ENCODE data around the gene OR14I1.

OR14I1 gene

GRCh38 chr1:248748211-248748610, 45.6 kb upstream of the OR14I1 start:
- Histone ChIP-seq H3K4me2 (ENCODE audit: low read length, poor library complexity, severe bottlenecking) (no peak overlapping the region), H4K8ac (ENCODE audit: low read length) (no peak overlapping the region), H3K9ac (ENCODE audit: low read length) (no peak overlapping the region), H3K14ac (ENCODE audit: low read length in 2 of 2) (no peak overlapping the region), H3K9me3 (ENCODE audit: control insufficient read depth, low read length) (no peaks in the 10 kb centered on the region), H4K91ac (ENCODE audit: low read length) (no peak overlapping the region), H2BK120ac (ENCODE audit: low read depth, low read length) (no peak overlapping the region), H3K4me1 (ENCODE audit: control insufficient read depth, insufficient read depth, low read depth, low read length) (no peaks in the 10 kb centered on the region), H2BK12ac (ENCODE audit: low read length in 2 of 2) (no peak overlapping the region), H3K4me3 (ENCODE audit: insufficient read depth in 1 of 2, low read depth in 1 of 2, low read length in 2 of 2) (no peak overlapping the region), H2BK5ac (ENCODE audit: low read depth, low read length, poor library complexity, severe bottlenecking) (no peak overlapping the region), H3K79me1 (replicated peaks; ENCODE audit: low read length, poor library complexity, severe bottlenecking) (no peaks in the 10 kb centered on the region), H2AFZ (ENCODE audit: low read depth, low read length) (no peak overlapping the region), H2BK15ac (ENCODE audit: low read depth, poor library complexity, severe bottlenecking) (no peak overlapping the region), H3K4ac (ENCODE audit: low read depth in 1 of 2, low read length in 2 of 2) (no peak overlapping the region), H3K18ac (ENCODE audit: low read depth in 1 of 2, low read length in 2 of 2) (no peak overlapping the region), H3K36me3 (ENCODE audit: control insufficient read depth in 1 of 2, insufficient read depth in 2 of 2, low read depth in 1 of 2, low read length in 2 of 2) (no peaks in the 10 kb centered on the region), H2AK5ac (ENCODE audit: low read length, severe bottlenecking) (no peak overlapping the region), H3K23ac (ENCODE audit: low read length in 2 of 2) (no peak overlapping the region), H3K27ac (ENCODE audit: low read length, poor library complexity, severe bottlenecking) (no peak overlapping the region), H3K27me3 (ENCODE audit: control insufficient read depth in 1 of 2, insufficient read depth in 1 of 2, low read length in 2 of 2) (no peaks in the 10 kb centered on the region)
- 86% methylated on average over 9 of the region's 10 CpGs for WGBS
- no peak for DNase-seq

GRCh38 chr1:248740876-248741275, 38.3 kb upstream of the OR14I1 start:
- no peak overlapping the region for H3K27ac ChIP-seq (ENCODE audit: low read length, poor library complexity, severe bottlenecking)
- H3K9ac ChIP-seq (ENCODE audit: low read length), result no peak overlapping the region
- no peak overlapping the region for H4K91ac ChIP-seq (ENCODE audit: low read length)
- DNase-seq, result no peak
- no peak overlapping the region for H3K18ac ChIP-seq (ENCODE audit: low read depth in 1 of 2, low read length in 2 of 2)
- no peak overlapping the region for H2BK12ac ChIP-seq (ENCODE audit: low read length in 2 of 2)
- no peak overlapping the region for H3K14ac ChIP-seq (ENCODE audit: low read length in 2 of 2)
- H3K4me1 ChIP-seq (ENCODE audit: control insufficient read depth, insufficient read depth, low read depth, low read length), result no peaks in the 10 kb centered on the region
- H4K8ac ChIP-seq (ENCODE audit: low read length), result no peak overlapping the region
- no peak overlapping the region for H2BK15ac ChIP-seq (ENCODE audit: low read depth, poor library complexity, severe bottlenecking)
- no peak overlapping the region for H3K23ac ChIP-seq (ENCODE audit: low read length in 2 of 2)
- no peaks in the 10 kb centered on the region for H3K9me3 ChIP-seq (ENCODE audit: control insufficient read depth, low read length)
- no peak overlapping the region for H2BK5ac ChIP-seq (ENCODE audit: low read depth, low read length, poor library complexity, severe bottlenecking)
- H2AK5ac ChIP-seq (ENCODE audit: low read length, severe bottlenecking), result no peak overlapping the region
- no peaks in the 10 kb centered on the region for H3K36me3 ChIP-seq (ENCODE audit: control insufficient read depth in 1 of 2, insufficient read depth in 2 of 2, low read depth in 1 of 2, low read length in 2 of 2)
- no peak overlapping the region for H3K4me2 ChIP-seq (ENCODE audit: low read length, poor library complexity, severe bottlenecking)
- H3K4ac ChIP-seq (ENCODE audit: low read depth in 1 of 2, low read length in 2 of 2), result no peak overlapping the region
- no peaks in the 10 kb centered on the region for H3K27me3 ChIP-seq (ENCODE audit: control insufficient read depth in 1 of 2, insufficient read depth in 1 of 2, low read length in 2 of 2)
- H3K4me3 ChIP-seq (ENCODE audit: insufficient read depth in 1 of 2, low read depth in 1 of 2, low read length in 2 of 2), result no peak overlapping the region
- H2AFZ ChIP-seq (ENCODE audit: low read depth, low read length), result no peak overlapping the region
- WGBS, result 83% methylated on average over 7 of the region's 7 CpGs
- H2BK120ac ChIP-seq (ENCODE audit: low read depth, low read length), result no peak overlapping the region
- H3K79me1 ChIP-seq (replicated peaks; ENCODE audit: low read length, poor library complexity, severe bottlenecking), result no peaks in the 10 kb centered on the region

- Histone ChIP-seq H3K4me3 (ENCODE audit: insufficient read depth in 1 of 2, low read depth in 1 of 2, low read length in 2 of 2) (no peak overlapping the region), H2BK15ac (ENCODE audit: low read depth, poor library complexity, severe bottlenecking) (no peak overlapping the region), H2AFZ (ENCODE audit: low read depth, low read length) (no peak overlapping the region), H4K8ac (ENCODE audit: low read length) (no peak overlapping the region), H2BK120ac (ENCODE audit: low read depth, low read length) (no peak overlapping the region), H4K91ac (ENCODE audit: low read length) (no peak overlapping the region), H3K14ac (ENCODE audit: low read length in 2 of 2) (no peak overlapping the region), H3K36me3 (ENCODE audit: control insufficient read depth in 1 of 2, insufficient read depth in 2 of 2, low read depth in 1 of 2, low read length in 2 of 2) (no peaks in the 10 kb centered on the region), H3K4me2 (ENCODE audit: low read length, poor library complexity, severe bottlenecking) (no peak overlapping the region), H3K18ac (ENCODE audit: low read depth in 1 of 2, low read length in 2 of 2) (no peak overlapping the region), H3K4me1 (ENCODE audit: control insufficient read depth, insufficient read depth, low read depth, low read length) (no peaks in the 10 kb centered on the region), H2BK5ac (ENCODE audit: low read depth, low read length, poor library complexity, severe bottlenecking) (no peak overlapping the region), H3K9me3 (ENCODE audit: control insufficient read depth, low read length) (peaks cover 5% of the 10 kb centered on the region), H3K27ac (ENCODE audit: low read length, poor library complexity, severe bottlenecking) (no peak overlapping the region), H2AK5ac (ENCODE audit: low read length, severe bottlenecking) (no peak overlapping the region), H3K23ac (ENCODE audit: low read length in 2 of 2) (no peak overlapping the region), H3K4ac (ENCODE audit: low read depth in 1 of 2, low read length in 2 of 2) (no peak overlapping the region), H3K9ac (ENCODE audit: low read length) (no peak overlapping the region), H3K27me3 (ENCODE audit: control insufficient read depth in 1 of 2, insufficient read depth in 1 of 2, low read length in 2 of 2) (no peaks in the 10 kb centered on the region), H2BK12ac (ENCODE audit: low read length in 2 of 2) (no peak overlapping the region), H3K79me1 (replicated peaks; ENCODE audit: low read length, poor library complexity, severe bottlenecking) (no peaks in the 10 kb centered on the region)
- 67% methylated on average over 16 of the region's 16 CpGs for WGBS
- DNase-seq, result no peak
Measured at GRCh38 chr1:248739572-248740205, 37.1 kb upstream of the OR14I1 start.

- Histone ChIP-seq H3K18ac (ENCODE audit: low read depth in 1 of 2, low read length in 2 of 2) (no peak overlapping the region), H3K23ac (ENCODE audit: low read length in 2 of 2) (no peak overlapping the region), H3K79me1 (replicated peaks; ENCODE audit: low read length, poor library complexity, severe bottlenecking) (no peaks in the 10 kb centered on the region), H3K27me3 (ENCODE audit: control insufficient read depth in 1 of 2, insufficient read depth in 1 of 2, low read length in 2 of 2) (no peaks in the 10 kb centered on the region), H3K9me3 (ENCODE audit: control insufficient read depth, low read length) (peaks cover 15% of the 10 kb centered on the region), H3K4me1 (ENCODE audit: control insufficient read depth, insufficient read depth, low read depth, low read length) (no peaks in the 10 kb centered on the region), H3K4me3 (ENCODE audit: insufficient read depth in 1 of 2, low read depth in 1 of 2, low read length in 2 of 2) (no peak overlapping the region), H4K8ac (ENCODE audit: low read length) (no peak overlapping the region), H3K4ac (ENCODE audit: low read depth in 1 of 2, low read length in 2 of 2) (no peak overlapping the region), H3K9ac (ENCODE audit: low read length) (no peak overlapping the region), H3K4me2 (ENCODE audit: low read length, poor library complexity, severe bottlenecking) (no peak overlapping the region), H3K14ac (ENCODE audit: low read length in 2 of 2) (no peak overlapping the region), H2BK5ac (ENCODE audit: low read depth, low read length, poor library complexity, severe bottlenecking) (no peak overlapping the region), H3K36me3 (ENCODE audit: control insufficient read depth in 1 of 2, insufficient read depth in 2 of 2, low read depth in 1 of 2, low read length in 2 of 2) (no peaks in the 10 kb centered on the region), H2BK15ac (ENCODE audit: low read depth, poor library complexity, severe bottlenecking) (no peak overlapping the region), H2AFZ (ENCODE audit: low read depth, low read length) (no peak overlapping the region), H2AK5ac (ENCODE audit: low read length, severe bottlenecking) (no peak overlapping the region), H2BK12ac (ENCODE audit: low read length in 2 of 2) (no peak overlapping the region), H4K91ac (ENCODE audit: low read length) (no peak overlapping the region), H3K27ac (ENCODE audit: low read length, poor library complexity, severe bottlenecking) (no peak overlapping the region), H2BK120ac (ENCODE audit: low read depth, low read length) (no peak overlapping the region)
- 60% methylated on average over 6 of the region's 6 CpGs for WGBS
- DNase-seq, result no peak
Measured at GRCh38 chr1:248737457-248737856, 34.9 kb upstream of the OR14I1 start.
